ENCODE data around the gene POFUT1.
A peak's percentile ranks its signal among the peaks of the same experiment; 100 is the strongest.

POFUT1 gene

DNA sequence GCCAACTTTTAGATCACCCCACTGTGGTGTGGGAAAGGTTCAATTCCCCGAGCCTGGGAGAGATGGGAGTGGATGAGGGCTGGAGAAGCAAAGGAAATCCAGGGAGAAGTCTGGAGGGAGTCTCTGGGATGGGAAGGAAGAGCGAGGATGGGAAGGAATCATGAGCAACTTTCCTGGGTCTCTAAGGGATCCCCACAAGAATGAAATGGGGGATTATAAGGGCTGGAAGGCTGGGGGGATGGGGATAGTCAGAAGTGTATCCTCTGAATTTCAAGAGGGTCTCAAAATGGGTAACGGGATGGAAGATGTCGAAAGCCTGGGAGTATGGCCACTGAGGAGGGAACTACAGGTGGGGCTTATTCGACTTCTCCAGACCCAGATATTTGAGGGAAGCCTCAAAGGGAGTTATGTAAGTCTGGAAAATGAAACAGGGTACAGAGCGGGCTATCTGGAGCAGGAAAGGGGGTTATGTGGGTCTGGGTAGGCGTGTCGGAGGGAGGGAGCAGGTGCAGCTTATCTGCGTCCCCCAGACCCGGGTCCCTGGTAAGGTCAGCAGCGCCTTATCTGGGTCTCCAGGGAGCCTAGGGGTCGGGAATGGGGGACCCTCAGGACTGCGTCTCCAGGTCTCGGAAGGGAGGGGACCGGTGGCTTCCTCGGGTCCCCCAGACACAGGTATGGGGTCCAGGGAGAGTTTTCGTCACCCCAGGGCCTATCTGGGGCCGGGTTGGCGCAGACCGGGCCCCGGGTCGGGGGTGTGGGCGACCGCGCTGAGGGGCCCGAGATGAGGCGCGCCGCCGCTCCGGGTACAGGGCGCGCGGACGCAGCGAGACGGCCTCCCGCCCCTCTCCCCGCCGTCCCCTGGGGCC is 687 bp upstream of the POFUT1 start:
- DNase-seq (ENCODE audit: low read depth): no peak

DNA sequence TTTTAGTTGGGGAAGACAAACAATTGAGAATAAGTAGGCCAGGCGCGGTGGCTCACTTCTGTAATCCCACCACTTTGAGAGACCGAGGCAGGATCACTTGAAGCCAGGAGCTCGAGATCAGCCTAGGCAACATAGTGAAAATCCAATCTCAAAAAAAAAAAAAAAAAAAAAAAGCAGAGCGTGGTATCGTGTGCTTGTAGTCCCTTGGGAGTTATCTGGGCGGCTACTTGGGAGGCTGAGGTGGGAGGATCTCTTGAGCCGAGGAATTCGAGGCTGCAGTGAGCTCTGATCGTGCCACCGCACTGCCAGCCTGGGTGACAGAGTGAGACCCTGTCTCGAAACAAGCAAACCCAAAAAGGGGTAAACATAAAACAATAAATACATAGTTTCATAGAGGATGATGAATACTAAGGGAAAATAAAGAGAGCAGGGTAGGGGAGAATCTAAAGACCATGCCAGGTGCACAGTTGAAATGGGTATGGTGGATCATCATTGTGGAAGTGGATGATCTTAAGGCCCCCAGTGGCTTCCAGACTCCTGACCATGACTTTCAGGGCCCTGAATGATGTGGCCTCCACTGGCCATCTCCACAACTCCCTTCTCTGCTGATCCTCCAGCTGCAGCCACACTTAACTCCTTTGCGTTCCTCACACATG is 947 bp downstream of the POFUT1 start:
- no peak for DNase-seq (ENCODE audit: low read depth)

DNA sequence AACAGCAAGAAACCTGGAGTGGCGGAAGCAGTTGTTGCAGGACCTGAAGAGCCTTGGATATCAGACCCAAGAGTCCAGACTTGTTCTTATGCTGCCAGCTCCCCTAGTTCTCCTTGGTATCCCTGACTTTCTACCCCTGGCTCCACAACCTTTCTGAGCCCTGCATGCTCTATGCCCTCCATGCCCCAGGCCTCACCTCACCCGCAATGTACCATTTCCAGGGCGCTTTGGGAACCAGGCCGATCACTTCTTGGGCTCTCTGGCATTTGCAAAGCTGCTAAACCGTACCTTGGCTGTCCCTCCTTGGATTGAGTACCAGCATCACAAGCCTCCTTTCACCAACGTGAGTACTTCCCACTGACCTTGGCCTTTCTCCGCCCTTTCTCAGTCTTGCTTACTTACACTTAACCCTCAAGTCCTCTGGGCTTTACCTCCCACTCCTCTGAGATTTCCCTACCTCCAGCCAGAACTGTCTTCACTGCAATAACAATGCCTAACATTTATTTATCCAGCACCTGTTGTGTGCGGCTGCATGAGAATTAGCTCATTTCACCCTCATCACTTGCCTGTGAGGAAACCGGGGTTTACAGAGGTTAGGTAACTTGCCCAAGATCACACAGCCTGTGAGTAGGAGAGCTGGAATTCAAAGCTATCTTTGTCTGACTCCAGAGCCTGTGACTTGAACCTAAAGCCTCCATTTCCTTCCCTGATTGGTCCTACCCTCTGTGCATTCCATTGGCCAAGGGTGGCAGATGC is 2.3 kb downstream of the POFUT1 start:
- DNase-seq (ENCODE audit: low read depth): no peak

DNA sequence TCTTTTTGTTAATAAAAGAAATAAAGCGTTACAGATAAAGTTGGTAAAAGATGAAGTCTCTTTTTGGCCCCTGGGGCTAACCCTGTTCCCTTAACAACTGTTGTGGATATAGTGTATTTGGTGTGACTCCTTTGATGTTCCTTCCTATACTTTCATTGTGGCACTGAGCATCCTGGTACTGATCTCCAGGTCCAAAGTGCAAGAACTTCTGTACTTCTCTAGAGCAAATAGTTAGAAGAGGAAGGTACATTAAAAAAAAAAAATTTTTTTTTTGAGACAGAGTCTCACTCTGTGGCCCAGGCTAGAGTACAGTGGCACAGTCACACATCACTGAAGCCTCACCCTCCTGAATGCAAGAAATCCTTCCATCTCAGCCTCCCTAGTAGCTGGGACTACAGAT is 6.2 kb downstream of the POFUT1 start:
- DNase-seq (ENCODE audit: low read depth): no peak

DNA sequence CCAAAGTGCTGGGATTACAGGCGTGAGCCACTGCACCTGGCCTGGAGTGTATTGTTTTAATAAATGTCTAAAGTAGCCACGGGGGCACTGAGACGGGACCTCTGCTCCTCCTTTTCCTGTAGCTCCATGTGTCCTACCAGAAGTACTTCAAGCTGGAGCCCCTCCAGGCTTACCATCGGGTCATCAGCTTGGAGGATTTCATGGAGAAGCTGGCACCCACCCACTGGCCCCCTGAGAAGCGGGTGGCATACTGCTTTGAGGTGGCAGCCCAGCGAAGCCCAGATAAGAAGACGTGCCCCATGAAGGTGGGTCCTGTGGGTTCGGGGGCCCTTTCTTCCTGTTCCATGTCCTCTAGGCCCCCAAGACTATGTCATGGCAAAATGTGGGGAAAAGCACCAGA is 7.5 kb downstream of the POFUT1 start:
- DNase-seq (ENCODE audit: low read depth): no peak

DNA sequence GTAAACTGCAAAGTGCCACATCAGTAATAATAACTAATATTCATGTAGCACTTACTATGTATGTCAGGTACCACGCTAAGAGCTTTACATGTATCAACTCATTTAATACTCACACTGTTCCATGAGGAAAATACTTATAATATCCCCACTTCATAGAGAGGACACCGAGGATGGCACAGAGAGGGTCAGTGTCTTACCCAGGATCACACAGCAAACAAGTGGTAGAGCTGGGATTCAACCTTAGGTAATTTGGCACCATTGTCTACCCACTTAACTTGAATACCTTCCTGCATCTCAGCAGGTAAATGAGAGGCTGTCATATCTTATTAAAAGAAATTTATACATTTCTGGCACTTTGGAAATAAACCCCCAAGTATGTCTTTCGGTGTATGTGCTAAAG is 8.0 kb downstream of the POFUT1 start:
- no peak for DNase-seq (ENCODE audit: low read depth)

DNA sequence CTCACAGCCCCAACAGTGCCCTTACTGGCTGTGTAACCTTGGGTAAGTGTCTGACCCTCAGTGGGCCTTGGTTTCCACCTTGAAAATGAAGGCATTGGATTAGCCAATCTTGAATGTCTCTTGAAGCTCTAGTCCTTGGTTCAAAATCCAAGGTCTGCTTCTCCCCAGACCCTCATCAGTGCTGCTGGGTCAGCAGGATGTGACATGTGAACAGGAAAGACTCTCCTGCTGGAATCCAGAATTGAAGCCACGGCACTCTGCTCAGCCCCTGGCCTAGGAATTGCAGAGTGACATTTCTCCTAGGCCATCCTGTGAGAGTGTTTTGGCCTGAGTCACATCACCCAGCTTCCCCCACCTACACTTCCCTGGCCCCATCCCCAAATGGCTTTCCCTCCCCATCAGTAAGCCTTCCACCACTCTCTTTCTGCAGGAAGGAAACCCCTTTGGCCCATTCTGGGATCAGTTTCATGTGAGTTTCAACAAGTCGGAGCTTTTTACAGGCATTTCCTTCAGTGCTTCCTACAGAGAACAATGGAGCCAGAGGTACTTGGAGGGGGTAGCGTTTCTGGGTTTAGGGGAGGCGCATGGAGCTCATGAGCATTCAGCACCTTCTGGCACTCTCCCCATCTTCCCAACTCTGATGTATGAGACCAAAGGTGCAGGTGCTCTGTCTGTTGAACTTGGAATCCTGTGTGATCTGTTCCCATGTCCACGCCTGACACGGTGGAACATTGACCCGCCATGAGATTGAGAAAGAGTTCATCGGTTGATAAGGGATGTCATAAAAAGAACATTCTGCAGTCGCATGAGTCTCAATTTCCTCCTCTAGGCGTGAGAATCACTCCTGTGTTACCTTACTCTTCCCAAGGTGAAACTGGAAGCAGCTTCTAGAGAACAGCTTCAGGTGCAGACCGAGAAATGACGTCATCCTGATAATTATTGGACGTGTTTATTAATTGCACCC is 8.8 kb downstream of the POFUT1 start:
- no peak for DNase-seq (ENCODE audit: low read depth)

DNA sequence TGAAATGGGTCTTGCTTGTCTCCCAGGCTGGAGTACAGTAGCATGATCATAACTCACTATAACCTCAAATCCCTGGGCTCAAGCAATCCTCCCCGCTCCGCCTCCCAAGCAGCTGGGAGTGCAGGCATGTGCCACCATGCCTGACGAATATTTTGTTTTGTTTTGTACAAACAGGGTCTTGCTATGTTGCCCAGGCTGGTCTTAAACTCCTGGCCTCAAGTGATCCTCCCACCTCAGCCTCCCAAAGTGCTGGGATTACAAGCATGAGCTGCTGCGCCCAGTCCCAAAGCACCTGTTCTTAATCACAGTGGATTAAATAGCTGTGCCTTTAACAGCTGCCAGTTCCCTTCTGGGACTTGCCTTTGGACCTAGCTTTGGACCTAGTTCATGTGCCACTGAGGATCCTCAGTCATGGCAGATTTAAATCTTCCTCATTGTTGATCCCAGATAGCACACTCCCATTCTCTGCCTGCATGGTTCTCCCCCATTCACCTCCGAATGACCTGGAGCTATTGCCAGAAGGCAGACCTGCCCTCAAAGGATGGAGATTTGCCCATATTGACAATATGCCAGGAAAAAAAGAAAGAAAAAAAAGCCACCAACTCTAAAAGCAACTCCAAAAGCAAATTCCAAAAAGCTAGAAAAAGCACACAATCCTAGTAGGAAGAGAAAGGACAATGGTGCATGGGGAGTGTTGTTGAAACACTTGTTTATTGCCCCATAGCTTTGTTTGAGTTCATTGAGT is 10.6 kb downstream of the POFUT1 start:
- no peak for DNase-seq (ENCODE audit: low read depth)

DNA sequence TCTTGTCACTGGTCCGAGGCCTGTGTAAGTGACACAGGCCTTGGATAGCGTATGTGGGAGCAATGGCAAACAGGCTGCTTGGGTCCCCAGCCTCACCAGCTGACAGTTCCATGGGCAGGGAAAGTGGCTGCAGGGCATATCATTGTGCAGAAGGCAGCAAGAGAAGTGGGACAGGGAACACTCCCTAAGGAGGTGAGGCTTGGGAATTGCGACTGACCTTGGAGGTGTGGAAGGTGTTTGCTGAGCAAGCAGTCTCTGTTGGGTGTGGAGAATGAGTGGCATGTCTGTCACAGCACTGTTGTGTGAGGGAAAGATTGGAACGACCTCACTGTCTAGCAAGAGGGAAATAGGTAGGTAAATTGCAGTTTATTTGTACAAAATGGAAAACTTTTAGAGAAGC is 16.8 kb downstream of the POFUT1 start:
- DNase-seq (ENCODE audit: low read depth): no peak

DNA sequence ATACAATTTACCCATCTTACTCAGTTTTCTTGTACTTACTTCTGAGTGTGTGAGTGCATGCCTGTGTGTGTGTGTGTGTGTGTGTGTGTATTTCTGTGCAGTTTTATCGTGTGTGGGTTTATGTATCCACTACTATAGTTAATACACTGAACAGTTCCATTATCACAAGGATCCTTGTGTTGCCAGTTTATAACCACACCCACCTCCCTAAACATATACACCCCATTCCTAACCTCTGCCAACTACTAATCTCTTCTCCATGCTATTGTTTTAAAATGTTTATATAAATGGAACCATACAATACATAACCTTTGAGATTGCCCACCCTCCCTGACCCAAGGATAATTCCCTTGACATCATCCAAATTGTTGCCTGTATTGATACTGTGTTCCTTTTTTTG is 18.7 kb downstream of the POFUT1 start:
- DNase-seq (ENCODE audit: low read depth): no peak

DNA sequence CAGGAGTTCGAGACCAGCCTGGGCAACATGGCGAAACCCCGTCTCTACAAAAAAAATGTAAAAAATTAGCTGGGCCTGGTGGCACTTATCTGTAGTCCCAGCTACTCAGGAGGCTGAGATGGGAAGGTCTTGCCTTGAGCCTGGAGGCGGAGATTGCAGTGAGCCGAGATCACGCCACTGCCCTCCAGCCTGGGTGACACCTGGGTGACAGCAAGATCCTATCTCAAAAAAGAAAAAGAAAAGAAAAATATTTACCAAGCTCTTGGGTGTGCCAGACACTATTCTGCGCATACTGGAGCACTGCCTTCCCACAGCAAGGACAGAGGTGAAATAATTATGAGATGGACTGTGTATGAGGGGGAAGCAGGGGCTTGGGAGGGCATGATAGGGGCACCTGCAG is 19.6 kb downstream of the POFUT1 start:
- no peak for DNase-seq (ENCODE audit: low read depth)

DNA sequence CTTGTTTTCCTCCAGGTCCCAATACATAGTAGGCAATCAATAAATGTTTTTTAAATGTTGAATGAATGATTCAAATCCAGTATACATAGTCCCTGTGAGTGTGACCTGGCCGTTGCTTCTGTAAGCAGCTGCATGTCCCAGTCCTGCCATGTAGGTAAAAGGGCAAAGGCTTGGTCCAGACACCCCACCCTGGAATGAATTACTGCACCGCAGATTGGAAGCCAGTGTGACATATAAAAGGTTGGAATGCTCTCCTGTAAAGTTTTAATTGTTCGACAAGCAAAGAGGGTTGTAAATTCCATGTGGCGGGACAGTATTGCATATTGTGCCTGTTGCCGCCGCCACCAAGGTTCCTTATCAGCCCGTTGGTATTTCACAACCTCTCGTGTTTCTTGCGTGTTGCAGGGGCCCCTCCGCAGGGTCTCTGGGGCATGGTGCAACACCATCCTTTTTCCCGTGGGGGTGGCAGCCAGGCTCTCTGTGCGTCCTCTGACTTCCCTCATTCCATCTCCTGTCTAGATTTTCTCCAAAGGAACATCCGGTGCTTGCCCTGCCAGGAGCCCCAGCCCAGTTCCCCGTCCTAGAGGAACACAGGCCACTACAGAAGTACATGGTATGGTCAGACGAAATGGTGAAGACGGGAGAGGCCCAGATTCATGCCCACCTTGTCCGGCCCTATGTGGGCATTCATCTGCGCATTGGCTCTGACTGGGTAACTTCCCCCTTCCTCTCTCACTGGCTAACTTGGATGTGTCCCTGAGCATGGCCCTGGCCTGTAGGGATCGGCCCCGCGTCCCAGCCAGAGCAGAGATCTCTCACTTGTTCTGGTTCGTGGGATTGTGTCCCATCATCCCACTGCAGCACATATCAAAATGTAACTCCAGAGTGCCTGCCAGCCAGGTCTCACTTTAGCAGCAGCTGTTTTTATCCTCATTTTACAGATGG is 20.3 kb downstream of the POFUT1 start:
- no peak for DNase-seq (ENCODE audit: low read depth)

DNA sequence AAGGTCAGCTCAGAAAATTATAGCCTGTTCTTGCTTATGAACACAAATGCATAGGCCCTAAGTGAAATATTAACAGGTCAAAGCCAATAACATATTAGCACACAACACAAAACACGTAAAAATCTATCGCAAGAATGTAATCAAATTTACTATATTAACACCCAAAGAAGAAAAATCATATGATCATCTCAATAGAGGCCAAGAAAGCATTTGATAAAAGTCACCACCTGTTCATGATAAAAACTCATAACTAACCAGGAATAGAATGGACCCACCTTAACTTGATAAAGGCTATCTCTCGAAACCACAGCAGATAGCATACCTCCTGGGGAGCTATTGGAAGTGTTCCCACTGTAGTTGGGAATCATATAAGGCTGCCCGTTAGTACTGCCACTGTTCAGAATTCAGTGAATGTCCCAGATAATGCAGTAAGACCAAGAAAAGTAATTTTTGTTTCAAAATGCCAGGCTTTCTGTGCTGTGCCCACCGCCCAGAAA is 21.6 kb downstream of the POFUT1 start:
- DNase-seq (ENCODE audit: low read depth): no peak

DNA sequence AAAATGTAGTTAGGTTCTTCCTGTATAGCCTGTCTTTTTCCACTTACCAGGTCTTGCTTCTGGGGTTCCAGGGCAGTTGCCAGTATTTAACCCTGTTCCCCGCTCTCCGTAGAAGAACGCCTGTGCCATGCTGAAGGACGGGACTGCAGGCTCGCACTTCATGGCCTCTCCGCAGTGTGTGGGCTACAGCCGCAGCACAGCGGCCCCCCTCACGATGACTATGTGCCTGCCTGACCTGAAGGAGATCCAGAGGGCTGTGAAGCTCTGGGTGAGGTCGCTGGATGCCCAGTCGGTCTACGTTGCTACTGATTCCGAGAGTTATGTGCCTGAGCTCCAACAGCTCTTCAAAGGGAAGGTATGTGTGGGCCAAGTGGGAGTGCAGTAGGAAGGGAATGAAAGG is 23.0 kb downstream of the POFUT1 start:
- no peak for DNase-seq (ENCODE audit: low read depth)

DNA sequence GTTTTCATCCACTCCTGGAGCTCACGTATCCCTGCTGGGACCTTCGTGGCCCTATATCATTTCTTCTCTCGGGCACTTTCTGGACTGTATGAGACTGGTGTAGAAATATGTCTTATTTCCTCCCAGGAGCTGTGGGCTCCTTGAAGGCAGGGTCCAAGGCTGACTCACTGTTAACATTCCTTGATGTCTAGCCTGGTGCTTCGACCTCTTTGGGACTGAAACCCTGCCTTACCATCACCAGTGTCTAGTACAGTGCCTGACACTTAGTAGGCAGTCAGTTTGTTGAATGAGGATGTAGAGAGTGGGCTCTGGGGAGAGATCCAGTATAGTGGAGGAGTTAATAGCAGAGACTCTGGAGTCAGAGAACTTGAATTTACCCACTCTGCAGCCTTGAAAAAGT is 23.6 kb downstream of the POFUT1 start:
- no peak for DNase-seq (ENCODE audit: low read depth)

DNA sequence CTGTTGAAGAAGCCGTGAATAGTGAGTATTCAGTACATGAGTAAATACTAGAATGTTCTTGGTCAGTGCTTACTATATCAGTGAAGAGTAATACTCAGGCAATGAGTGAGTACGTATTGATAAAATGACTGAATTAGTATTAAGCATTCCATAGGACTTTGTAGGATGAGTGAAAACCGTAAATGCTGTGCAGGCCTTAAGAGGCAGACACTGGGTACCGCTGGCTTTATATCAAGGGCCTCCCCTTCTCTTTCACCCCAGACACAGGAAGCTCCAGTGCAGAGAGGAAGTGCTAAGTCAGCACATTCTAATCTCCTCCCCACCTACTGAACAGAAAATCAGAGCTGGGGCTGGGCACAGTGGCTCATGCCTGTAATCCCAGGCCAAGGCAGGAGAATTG is 24.2 kb downstream of the POFUT1 start:
- peak; percentile 36 for DNase-seq (ENCODE audit: low read depth)

DNA sequence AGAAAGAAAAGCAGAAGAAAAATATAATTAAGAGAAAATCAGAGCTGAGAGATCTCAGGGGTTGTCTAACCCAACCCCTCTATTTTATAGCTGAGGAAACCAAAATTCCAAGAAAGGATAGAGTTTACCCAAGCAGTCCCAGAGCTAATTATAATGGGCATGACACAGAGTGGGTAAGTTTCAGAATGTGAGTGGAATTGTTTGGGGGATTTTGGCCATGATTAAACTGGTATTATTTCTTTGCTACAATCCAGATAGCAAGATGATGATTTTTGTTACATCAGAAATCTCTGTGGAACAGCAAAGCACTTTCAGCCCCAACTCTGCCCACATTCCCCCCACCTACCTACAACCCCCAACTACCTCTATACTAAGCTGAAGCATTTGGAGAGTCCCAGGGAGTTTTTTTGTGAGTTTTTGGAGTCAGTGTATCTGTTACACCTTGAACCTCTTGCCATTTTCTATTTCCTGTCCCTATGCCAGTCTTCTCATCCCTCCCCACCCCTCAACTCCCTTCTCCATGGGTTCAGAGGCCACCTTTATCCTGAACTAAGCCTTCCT is 24.7 kb downstream of the POFUT1 start:
- DNase-seq (ENCODE audit: low read depth): no peak

DNA sequence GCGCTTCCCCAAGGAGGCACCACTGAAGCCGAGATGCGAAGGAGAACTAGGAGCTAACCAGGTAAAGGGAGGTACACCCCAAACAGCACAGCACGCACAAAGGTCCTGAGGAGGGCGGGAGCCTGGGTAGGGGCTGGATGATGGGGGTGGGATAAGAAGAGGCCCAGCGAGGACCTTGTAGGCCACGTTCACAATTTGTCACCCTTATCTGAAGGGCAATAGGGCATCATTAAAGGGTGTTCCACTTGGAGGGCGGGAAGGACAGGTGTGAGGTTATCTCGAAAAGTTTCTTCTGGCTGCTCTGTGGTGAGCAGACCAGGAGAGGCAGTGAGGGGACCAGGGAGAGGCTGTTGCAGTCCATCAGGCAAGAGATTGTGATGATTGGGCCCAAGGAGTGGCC is 25.6 kb downstream of the POFUT1 start:
- no peak for DNase-seq (ENCODE audit: low read depth)

DNA sequence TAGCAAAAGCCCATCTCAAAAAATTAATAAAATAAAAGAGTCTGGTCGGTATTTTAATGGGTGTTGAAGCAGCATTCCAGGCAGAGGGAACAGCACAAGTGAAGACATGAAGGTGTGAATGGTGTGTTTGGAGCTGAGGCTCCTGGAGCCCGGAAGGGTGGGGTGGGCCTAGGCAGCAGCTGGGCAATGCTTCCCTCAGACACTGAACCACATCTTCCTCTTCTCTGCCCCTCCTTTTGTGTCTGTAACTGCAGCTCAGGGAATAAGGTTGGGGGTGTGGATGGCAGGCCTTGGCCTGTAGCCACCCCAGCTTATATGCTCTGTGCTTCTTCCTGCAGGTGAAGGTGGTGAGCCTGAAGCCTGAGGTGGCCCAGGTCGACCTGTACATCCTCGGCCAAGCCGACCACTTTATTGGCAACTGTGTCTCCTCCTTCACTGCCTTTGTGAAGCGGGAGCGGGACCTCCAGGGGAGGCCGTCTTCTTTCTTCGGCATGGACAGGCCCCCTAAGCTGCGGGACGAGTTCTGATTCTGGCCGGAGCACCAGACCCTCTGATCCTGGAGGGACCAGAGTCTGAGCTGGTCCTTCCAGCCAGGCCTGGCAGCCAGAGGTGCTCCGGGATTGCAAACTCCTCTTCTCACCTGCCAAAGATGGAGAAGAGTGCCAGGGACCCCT is 26.6 kb downstream of the POFUT1 start:
- no peak for DNase-seq (ENCODE audit: low read depth)
